G401.6 (cell line): ENCODE data around the gene FBXW2.

Source experiments
- FAIRE-seq: peaks from 2 replicates; lab custom pipeline; 2012; peaks lifted over from hg19 to GRCh38; lab: Jason Lieb, UNC

Gene FBXW2

GRCh38 chr9:120741701-120742100 is 51.5 kb downstream of the FBXW2 start:
- no peak for FAIRE-seq

DNA sequence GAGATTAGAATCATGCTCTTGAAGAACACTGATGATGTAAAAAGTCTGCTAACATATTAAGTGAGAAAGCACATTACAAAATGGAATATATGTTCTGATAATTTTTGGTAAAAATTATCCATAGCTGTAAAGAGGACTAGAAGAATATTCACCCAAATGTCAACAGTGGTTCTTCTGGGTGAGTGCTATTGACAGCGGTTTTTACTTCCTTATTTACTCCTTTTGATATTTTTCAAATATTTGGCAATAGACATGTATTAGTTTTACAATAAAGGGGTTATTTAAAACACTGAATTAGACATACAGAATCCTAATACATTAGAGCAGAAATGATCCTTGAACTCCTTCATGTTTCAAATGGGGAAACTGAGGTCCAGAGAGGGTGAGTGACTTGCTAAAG is 52.0 kb downstream of the FBXW2 start:
- FAIRE-seq: no peak

- no peak for FAIRE-seq
Measured at GRCh38 chr9:120740132-120740531, 53.1 kb downstream of the FBXW2 start.

DNA sequence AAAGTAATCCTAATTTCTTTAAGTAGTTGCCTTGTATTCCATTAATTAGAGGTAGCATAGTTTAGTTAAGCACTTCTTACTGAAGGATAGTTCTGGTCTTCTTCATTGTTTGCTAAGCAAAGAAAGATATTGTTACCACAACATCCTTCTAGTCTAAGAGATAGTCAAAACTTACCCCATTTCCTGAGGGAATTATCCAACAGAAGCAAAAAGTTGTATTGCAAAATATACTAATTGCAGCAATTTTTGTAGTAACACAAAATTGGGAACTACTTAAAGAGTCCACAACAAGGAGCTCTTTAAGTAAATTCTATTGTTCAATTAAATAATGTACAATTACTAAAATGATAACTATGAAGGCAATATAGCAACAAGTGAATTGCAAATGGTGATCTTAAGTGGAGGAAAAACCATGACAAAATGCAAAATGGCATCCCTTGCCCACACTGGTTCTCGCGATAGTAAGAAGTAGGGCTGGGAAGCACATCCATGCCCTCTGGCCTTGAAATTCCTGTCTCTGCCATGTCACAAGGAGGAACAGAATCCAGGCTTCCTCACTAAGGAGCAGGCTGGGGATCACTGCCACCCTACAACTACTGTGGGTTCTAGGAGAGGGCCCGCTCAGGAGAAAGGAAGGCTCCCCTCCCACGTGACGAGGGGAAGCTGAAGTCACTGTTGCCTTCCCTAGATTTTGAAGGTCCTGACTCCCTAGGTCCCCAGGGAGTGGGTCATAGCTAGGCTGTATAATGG is 55.6 kb downstream of the FBXW2 start:
- no peak for FAIRE-seq

DNA sequence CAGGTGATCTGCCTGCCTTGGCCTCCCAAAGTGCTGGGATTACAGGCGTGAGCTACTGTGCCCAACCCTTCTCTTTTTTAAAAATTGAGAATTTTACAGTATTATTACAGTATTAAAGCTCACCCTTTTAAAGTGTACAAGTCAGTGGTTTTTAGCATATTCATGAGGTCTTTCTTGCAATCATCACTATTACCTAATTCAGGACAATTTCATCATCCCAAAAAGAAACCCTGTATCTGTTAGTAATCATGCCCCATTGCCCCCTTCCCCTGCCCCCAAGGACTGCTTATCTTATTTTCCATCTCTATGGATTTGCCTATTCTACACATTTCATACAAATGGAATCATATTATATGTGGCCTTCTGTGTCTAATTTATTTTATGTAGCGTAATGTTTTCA is 56.3 kb downstream of the FBXW2 start:
- FAIRE-seq: no peak

- no peak for FAIRE-seq
Measured at GRCh38 chr9:120735415-120736126, 57.6 kb downstream of the FBXW2 start.

DNA sequence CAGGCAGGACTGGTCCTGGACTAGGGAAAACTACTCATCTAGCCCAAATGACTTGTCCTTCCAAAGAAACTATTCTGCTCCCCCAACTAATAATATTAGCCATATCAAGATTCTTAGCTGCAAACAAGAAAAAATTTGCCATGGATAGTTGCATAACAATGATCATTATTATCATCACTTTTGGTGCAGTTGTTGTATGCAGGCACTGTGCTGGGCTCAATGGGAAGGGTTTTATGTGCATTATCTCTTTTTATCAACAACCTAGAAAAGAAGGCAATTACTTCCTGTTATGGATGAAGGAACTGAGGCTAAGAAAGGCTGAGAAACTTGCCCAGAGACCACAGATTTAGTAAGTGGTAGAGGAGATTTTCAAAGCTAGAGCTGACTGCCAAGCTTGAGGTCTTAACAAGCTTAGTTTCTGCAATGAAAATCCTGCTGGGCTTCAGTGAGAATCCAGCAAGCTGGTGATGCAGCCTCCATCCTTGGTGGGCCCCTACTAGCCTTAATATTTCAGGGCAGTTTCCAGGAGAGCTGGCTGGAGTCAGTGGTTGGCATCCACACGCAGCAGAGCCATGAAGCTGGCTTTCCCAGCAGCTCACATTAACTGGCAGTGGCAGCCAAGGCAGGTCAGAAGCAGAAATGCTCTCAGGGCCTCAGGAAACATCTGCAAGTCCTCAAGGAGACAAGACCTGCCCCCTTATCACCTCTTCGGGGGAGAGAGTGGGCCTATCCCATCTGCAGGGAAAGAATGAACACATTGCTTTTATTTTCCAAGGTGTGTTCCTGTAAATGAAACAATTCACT is 58.4 kb downstream of the FBXW2 start:
- FAIRE-seq: no peak

GRCh38 chr9:120733190-120733589 is 60.0 kb downstream of the FBXW2 start:
- no peak for FAIRE-seq

- FAIRE-seq: no peak
Measured at GRCh38 chr9:120730654-120731514, 62.3 kb downstream of the FBXW2 start.

DNA sequence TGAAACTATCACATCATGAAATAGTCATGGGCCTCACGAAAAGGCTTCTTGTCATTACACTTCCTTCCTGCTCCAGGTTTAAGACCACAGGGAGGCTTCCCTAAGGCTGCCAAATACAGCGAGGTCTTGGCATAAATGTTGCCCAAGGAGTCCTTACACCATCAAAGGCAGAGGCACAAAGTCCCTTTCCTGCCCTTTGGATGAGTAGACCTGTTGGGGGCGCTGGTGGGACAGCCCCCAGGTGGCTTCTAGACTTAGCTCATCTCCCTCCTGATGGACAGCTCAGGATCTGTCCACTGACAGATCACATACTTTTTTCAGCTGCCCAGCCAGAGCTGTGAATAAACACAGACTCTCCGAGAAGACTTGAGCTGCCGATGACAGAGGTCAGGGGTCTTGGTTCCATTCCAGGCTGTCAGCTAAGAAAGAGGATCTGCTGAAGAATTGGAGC is 63.4 kb downstream of the FBXW2 start:
- no peak for FAIRE-seq

- no peak for FAIRE-seq
Measured at GRCh38 chr9:120726484-120726883, 66.7 kb downstream of the FBXW2 start.

- no peak for FAIRE-seq
Measured at GRCh38 chr9:120725907-120726306, 67.3 kb downstream of the FBXW2 start.

GRCh38 chr9:120724757-120725400 is 68.3 kb downstream of the FBXW2 start:
- FAIRE-seq: no peak

DNA sequence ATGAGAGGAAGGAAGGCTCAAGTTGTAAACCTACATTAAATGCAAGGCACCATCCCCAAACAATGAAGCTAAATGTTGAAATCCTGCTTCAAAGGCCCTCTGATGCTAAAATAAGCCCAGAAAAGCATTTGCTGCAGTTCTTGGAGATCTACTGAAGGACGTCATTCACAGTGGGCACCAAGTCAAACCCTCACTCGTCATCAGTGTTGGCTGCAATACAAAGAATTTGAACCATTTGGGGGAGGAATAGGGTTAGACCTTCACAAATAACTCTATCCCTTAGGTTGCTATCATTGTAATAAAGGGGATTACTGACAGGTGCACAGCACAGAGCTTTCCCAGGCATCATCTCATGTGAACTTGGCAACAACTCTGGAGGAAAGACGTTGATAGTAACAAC is 69.7 kb downstream of the FBXW2 start:
- FAIRE-seq: no peak

DNA sequence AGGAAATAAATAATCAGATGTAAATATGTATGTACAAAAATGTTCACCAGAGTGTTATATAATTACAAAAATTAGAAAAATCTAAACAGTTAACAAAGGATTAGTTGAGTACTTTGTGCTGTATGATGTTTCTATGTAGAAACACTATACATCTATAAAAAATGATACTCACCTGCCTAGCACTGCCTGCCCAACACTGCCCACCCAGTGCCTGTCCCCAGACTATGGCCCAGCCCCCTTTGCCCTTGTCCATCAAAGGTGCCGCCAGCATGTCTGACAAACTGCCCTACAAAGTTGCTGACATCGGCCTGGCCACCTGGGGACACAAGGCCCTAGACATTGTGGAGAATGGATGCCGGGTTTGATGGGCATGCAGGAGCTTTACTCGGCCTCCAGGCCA is 72.8 kb downstream of the FBXW2 start:
- FAIRE-seq: no peak

- FAIRE-seq: no peak
Measured at GRCh38 chr9:120718316-120718715, 74.9 kb downstream of the FBXW2 start.

GRCh38 chr9:120717176-120717575 is 76.0 kb downstream of the FBXW2 start:
- FAIRE-seq: no peak

GRCh38 chr9:120716483-120716882 is 76.7 kb downstream of the FBXW2 start:
- FAIRE-seq: no peak

GRCh38 chr9:120715389-120715924 is 77.8 kb downstream of the FBXW2 start:
- no peak for FAIRE-seq

GRCh38 chr9:120714846-120715388 is 78.3 kb downstream of the FBXW2 start:
- no peak for FAIRE-seq
